Measurements from ENCODE around the gene ADGRD2. TPM values are rescaled to one million over a fixed set of nuclear protein-coding genes. Genes with fewer than 3 reads are reported as not detected.

Gene ADGRD2
- total and polyA plus RNA-seq, 2 of the 13 experiments (the other 11 are each of a cell fraction or from before 2014, with no cell fraction given), result not detected

DNA sequence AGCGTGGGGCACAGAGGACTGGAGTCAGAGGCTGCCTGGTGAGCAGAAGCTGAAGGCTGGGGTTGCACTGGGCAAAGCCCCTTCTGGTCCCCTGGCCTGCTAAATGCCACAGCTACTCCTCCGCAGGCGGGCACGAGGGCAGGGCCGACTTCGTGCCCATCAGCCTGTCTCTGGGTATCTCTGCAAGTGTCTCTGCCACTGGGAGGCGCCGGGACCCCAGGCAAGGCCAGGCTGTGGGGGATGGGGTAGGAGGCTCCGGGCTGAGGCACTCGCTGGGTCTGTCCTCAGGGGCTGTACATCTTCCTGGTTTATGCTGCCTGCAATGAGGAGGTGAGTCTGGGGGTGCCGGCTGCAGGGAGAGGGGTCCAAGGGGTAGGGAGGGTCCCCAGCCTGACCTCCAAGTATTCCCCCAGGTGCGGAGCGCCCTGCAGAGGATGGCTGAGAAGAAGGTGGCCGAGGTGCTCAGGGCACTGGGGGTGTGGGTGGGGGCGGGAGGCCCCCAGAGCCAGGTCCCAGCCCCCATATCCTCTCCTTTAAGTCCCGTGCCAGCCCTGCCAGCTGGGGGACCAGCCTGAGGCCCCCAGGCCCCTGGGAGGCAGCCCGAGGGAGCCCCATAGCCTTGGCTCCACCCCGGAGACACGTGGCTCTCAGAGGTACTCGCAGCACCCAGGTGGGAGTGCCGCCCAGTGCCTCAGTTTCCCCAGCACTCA lies 25.1 kb downstream of the ADGRD2 start:
- Histone ChIP-seq H4K20me1 (ENCODE audit: insufficient read depth, low read length) (no peaks in the 10 kb centered on the region), H3K36me3 (replicated peaks in 1 of 2; ENCODE audit: control insufficient read depth in 1 of 2, insufficient read depth in 2 of 2, low read length in 2 of 2) (no peaks in the 10 kb centered on the region), H3K79me2 (ENCODE audit: insufficient read depth, low read length) (no peaks in the 10 kb centered on the region), H3K27ac (ENCODE audit: extremely low read length, insufficient read depth, low read length) (no peak overlapping the region), H3K9ac (ENCODE audit: insufficient read depth, low read depth, low read length) (no peak overlapping the region), H3K4me1 (ENCODE audit: insufficient read depth, low read length) (peaks cover 34% of the 10 kb centered on the region), H3K9me3 (ENCODE audit: low read length) (no peaks in the 10 kb centered on the region), H3K4me2 (ENCODE audit: low read depth, low read length) (peak overlapping the region; percentile 18; the same call in 1 of the 2 replicates), H3K4me3 (replicated peaks in 1 of 3; ENCODE audit: insufficient read depth in 1 of 3, low read depth in 2 of 3, low read length in 3 of 3) (no peak overlapping the region), H2AFZ (ENCODE audit: low read length) (no peak overlapping the region), H3K27me3 (ENCODE audit: control insufficient read depth in 1 of 2, insufficient read depth in 2 of 2, low read length in 2 of 2) (peaks cover 12 to 79% of the 10 kb centered on the region in 2 experiments)
- in situ Hi-C loops (cut with HindIII; ENCODE audit: extremely low pct_ligation_motif_present, low pct_unique_long_range_greater_than_20kb), result no loop called here
- CTCF ChIA-PET (ENCODE audit: low intra/inter-chr PET ratio, low total read pairs), result no interaction called here
- peak; percentile 4; the same call in 1 of the 3 replicates for ATAC-seq
- intact Hi-C loops (cut with micrococcal nuclease; ENCODE audit: unreplicated experiment), result loop anchor here (5.0 kb wide), 1 partner anchor 62 kb away; no protein-coding TSS in a partner anchor
- POLR2A ChIA-PET, result no interaction called here
- TF ChIP-seq MEIS2 (CRISPR knock-in tag; IDR thresholded peaks at IDR 0.05), result 0 out of 2 replicates have a peak, but pooled peaks have one; percentile 25
- TF ChIP-seq ZNF281 (CRISPR knock-in tag; IDR thresholded peaks at IDR 0.05; ENCODE audit: borderline replicate concordance), result peak; percentile 86; the same call in 1 of the 2 replicates
- peak; percentile 92 for TF ChIP-seq HNRNPL (IDR thresholded peaks at IDR 0.05; ENCODE audit: low read depth, low read length)
- peak; percentile 23; the same call in 1 of the 2 replicates for TF ChIP-seq ZNF687 (CRISPR knock-in tag; IDR thresholded peaks at IDR 0.05)
- no peak for TF ChIP-seq ZNF430 (CRISPR knock-in tag; IDR thresholded peaks at IDR 0.05)
- no peak for TF ChIP-seq ZC3H13 (CRISPR knock-in tag; IDR thresholded peaks at IDR 0.05)
- peak; percentile 67 for TF ChIP-seq STAG1 (CRISPR knock-in tag; IDR thresholded peaks at IDR 0.05)
- 0 out of 2 replicates have a peak, but pooled peaks have one; percentile 10 for TF ChIP-seq KDM2A (CRISPR knock-in tag; IDR thresholded peaks at IDR 0.05; ENCODE audit: borderline replicate concordance, low read depth)
- TF ChIP-seq, protein P1, sequence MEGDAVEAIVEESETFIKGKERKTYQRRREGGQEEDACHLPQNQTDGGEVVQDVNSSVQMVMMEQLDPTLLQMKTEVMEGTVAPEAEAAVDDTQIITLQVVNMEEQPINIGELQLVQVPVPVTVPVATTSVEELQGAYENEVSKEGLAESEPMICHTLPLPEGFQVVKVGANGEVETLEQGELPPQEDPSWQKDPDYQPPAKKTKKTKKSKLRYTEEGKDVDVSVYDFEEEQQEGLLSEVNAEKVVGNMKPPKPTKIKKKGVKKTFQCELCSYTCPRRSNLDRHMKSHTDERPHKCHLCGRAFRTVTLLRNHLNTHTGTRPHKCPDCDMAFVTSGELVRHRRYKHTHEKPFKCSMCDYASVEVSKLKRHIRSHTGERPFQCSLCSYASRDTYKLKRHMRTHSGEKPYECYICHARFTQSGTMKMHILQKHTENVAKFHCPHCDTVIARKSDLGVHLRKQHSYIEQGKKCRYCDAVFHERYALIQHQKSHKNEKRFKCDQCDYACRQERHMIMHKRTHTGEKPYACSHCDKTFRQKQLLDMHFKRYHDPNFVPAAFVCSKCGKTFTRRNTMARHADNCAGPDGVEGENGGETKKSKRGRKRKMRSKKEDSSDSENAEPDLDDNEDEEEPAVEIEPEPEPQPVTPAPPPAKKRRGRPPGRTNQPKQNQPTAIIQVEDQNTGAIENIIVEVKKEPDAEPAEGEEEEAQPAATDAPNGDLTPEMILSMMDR (CRISPR knock-in tag; IDR thresholded peaks at IDR 0.05), result peak; percentile 75
- no peak for FAIRE-seq
- no TSS peak for BruUV-seq (replicated peaks)
- DNase-seq (ENCODE audit: low spot score), result no peak
- 36% methylated on average over 17 of the region's 21 CpGs for WGBS (ENCODE audit: low lambda C conversion rate)

Measured in HepG2 (cell line).